Activated CD8-positive, alpha-beta memory T cell treated with anti-CD3 and anti-CD28 coated beads, Interleukin-2, amount 50 U/mL, for 24 hours (primary cell): ENCODE results near the gene CALD1.

Experiments used
- DNase-seq: peaks from one replicate; pipeline ENCODE4 v3.0.0-alpha.2; 2020; ENCODE audit errors: extremely low read depth

Gene CALD1

GRCh38 chr7:134787720-134788119 is 8.3 kb downstream of the CALD1 start:
- DNase-seq, result no peak

GRCh38 chr7:134788191-134788590 is 8.8 kb downstream of the CALD1 start:
- no peak for DNase-seq

- no peak for DNase-seq
Measured at GRCh38 chr7:134789967-134790685, 10.7 kb downstream of the CALD1 start.

GRCh38 chr7:134792968-134793367 is 13.5 kb downstream of the CALD1 start:
- DNase-seq, result no peak

- DNase-seq, result no peak
Measured at GRCh38 chr7:134795231-134795630, 15.8 kb downstream of the CALD1 start.

GRCh38 chr7:134798155-134798554 is 18.7 kb downstream of the CALD1 start:
- no peak for DNase-seq

GRCh38 chr7:134799377-134799776 is 19.9 kb downstream of the CALD1 start:
- no peak for DNase-seq

GRCh38 chr7:134802762-134803161 is 23.3 kb downstream of the CALD1 start:
- no peak for DNase-seq

- no peak for DNase-seq
Measured at GRCh38 chr7:134804351-134804750, 24.9 kb downstream of the CALD1 start.

- DNase-seq, result no peak
Measured at GRCh38 chr7:134804854-134805253, 25.4 kb downstream of the CALD1 start.

GRCh38 chr7:134806197-134806596 is 26.8 kb downstream of the CALD1 start:
- DNase-seq, result no peak

GRCh38 chr7:134809616-134810015 is 30.2 kb downstream of the CALD1 start:
- DNase-seq, result no peak

GRCh38 chr7:134811765-134812164 is 32.3 kb downstream of the CALD1 start:
- no peak for DNase-seq

GRCh38 chr7:134813663-134814396 is 34.4 kb downstream of the CALD1 start:
- no peak for DNase-seq

- DNase-seq, result no peak
Measured at GRCh38 chr7:134814730-134815364, 35.4 kb downstream of the CALD1 start.

GRCh38 chr7:134818613-134819345 is 39.3 kb downstream of the CALD1 start:
- no peak for DNase-seq

- DNase-seq, result no peak
Measured at GRCh38 chr7:134819401-134819800, 40.0 kb downstream of the CALD1 start.

GRCh38 chr7:134820295-134820694 is 40.9 kb downstream of the CALD1 start:
- DNase-seq, result no peak

- DNase-seq, result no peak
Measured at GRCh38 chr7:134820778-134821177, 41.3 kb downstream of the CALD1 start.

GRCh38 chr7:134823400-134823799 is 44.0 kb downstream of the CALD1 start:
- DNase-seq, result no peak

- no peak for DNase-seq
Measured at GRCh38 chr7:134825666-134826065, 46.2 kb downstream of the CALD1 start.

GRCh38 chr7:134826105-134826504 is 46.7 kb downstream of the CALD1 start:
- DNase-seq, result no peak
